HEK293T (cell line): ENCODE measurements around the gene MORC1.

Experiments
- CTCF ChIA-PET: fragments of 350-600 bp; formaldehyde crosslinking; extraction: SDS; loops from one replicate; lab custom pipeline; 2021; ENCODE audit warnings: antibody characterized with exemption, inconsistent platforms; lab: Yijun Ruan, JAX
- POLR2A ChIA-PET: fragments of 350-600 bp; formaldehyde crosslinking; extraction: SDS; loops from one replicate; lab custom pipeline; 2020; ENCODE audit warnings: antibody characterized with exemption, inconsistent platforms; lab: Yijun Ruan, JAX
- DNase-seq: peaks from one replicate; pipeline ENCODE4 v3.0.0; 2012; ENCODE audit warnings: mixed read lengths; ENCODE audit errors: extremely low spot score
- ARNT ChIP-seq: fragments of 450-650 bp; IDR thresholded peaks from 2 replicates; pipeline ENCODE4 v1.6.1; 2017; ENCODE audit warnings: mild to moderate bottlenecking
- BHLHE40 ChIP-seq: fragments of 450-650 bp; IDR thresholded peaks from 2 replicates; pipeline ENCODE4 v1.6.1; 2016; ENCODE audit warnings: mild to moderate bottlenecking, moderate library complexity, borderline replicate concordance
- CTBP1 ChIP-seq: fragments of 450-650 bp; IDR thresholded peaks from 2 replicates; pipeline ENCODE4 v1.6.1; 2016; ENCODE audit warnings: borderline replicate concordance
- ELF4 ChIP-seq: fragments of 450-650 bp; IDR thresholded peaks from 2 replicates; pipeline ENCODE4 v1.6.1; 2017; ENCODE audit warnings: antibody characterized with exemption
- FOXA1 ChIP-seq: fragments of 450-650 bp; IDR thresholded peaks from 2 replicates; pipeline ENCODE4 v1.6.1; 2016; ENCODE audit warnings: mild to moderate bottlenecking
- FOXK2 ChIP-seq: fragments of 450-650 bp; IDR thresholded peaks from 2 replicates; pipeline ENCODE4 v1.6.1; 2016; ENCODE audit warnings: mild to moderate bottlenecking
- FOXM1 ChIP-seq: fragments of 450-650 bp; IDR thresholded peaks from 2 replicates; pipeline ENCODE4 v1.6.1; 2017; ENCODE audit warnings: mild to moderate bottlenecking, borderline replicate concordance
- HDGF ChIP-seq: fragments of 450-650 bp; IDR thresholded peaks from 2 replicates; pipeline ENCODE4 v1.6.1; 2017; ENCODE audit warnings: antibody characterized with exemption, borderline replicate concordance
- L3MBTL2 ChIP-seq: fragments of 450-650 bp; conservative IDR thresholded peaks from 2 replicates; pipeline ENCODE4 v1.6.1; 2016; ENCODE audit warnings: mild to moderate bottlenecking
- LEF1 ChIP-seq: fragments of 450-650 bp; IDR thresholded peaks from 2 replicates; pipeline ENCODE4 v1.6.1; 2017; ENCODE audit warnings: mild to moderate bottlenecking, borderline replicate concordance
- NFRKB ChIP-seq: fragments of 450-650 bp; IDR thresholded peaks from 2 replicates; pipeline ENCODE4 v1.6.1; 2016; ENCODE audit warnings: mild to moderate bottlenecking, moderate library complexity
- SP1 ChIP-seq: fragments of 450-650 bp; IDR thresholded peaks from 2 replicates; pipeline ENCODE4 v1.6.1; 2017
- SUZ12 ChIP-seq: fragments of 450-650 bp; IDR thresholded peaks from 2 replicates; pipeline ENCODE4 v1.6.1; 2016; ENCODE audit warnings: mild to moderate bottlenecking
- TARDBP ChIP-seq: fragments of 450-650 bp; IDR thresholded peaks from 2 replicates; pipeline ENCODE4 v1.6.1; 2016
- ZNF384 ChIP-seq: fragments of 450-650 bp; IDR thresholded peaks from 2 replicates; pipeline ENCODE4 v1.6.1; 2016
- TF ChIP-seq, protein P1 (sequence below): fragments of 450-650 bp; IDR thresholded peaks from 2 replicates; pipeline ENCODE4 v1.6.1; 2016

MORC1 gene

DNA sequence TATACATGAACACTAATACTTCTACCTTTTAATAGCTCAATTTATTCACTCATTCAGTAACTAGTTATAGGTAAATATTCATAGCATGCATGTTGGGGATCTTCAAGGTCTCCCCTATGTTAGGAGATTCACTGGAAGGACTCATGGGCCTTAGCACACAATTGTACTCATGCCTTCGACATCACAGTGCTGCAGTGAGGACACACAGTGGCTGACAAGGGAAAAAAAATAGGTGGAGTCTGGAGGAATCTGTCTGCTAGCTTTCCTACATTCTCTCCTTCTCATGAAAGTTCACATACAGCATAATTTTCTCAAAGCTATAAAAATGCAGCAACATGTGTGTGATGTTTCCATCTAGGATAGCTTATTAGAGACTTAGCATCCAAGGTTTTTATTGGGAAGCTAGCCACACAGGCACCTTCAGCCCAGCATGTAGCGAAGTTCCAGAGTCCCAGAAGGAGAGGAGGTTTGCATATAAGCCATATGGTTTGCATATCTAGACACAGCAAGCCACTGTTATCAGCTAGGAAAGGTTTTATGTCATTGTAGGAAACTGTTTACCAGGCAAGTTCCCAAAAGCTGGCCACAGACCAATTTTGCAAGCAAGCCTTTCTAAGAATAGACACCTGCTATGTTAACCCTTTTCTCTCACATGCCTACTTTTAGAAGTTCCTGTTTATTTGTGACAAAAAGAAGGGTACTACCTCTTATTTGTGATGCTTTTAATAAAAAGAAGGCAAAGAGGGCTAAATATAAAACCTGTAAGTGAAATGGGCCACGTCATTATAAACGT, 46.4 kb downstream of the MORC1 start:
- ChIA-PET POLR2A (no interaction called here), CTCF (interaction anchor here (0.8 kb wide), 1 partner anchor 9 kb away, joined by 3 read pairs; no protein-coding TSS in a partner anchor)
- no peak for DNase-seq
- TF ChIP-seq ARNT: no peak
- no peak for TF ChIP-seq HDGF
- no peak for TF ChIP-seq SUZ12
- no peak for TF ChIP-seq ELF4
- no peak for TF ChIP-seq BHLHE40
- TF ChIP-seq, protein P1, sequence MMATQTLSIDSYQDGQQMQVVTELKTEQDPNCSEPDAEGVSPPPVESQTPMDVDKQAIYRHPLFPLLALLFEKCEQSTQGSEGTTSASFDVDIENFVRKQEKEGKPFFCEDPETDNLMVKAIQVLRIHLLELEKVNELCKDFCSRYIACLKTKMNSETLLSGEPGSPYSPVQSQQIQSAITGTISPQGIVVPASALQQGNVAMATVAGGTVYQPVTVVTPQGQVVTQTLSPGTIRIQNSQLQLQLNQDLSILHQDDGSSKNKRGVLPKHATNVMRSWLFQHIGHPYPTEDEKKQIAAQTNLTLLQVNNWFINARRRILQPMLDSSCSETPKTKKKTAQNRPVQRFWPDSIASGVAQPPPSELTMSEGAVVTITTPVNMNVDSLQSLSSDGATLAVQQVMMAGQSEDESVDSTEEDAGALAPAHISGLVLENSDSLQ: no peak
- no peak for TF ChIP-seq NFRKB
- no peak for TF ChIP-seq L3MBTL2
- TF ChIP-seq LEF1: no peak
- TF ChIP-seq FOXM1: no peak
- TF ChIP-seq FOXK2: no peak
- TF ChIP-seq SP1: no peak
- TF ChIP-seq ZNF384: no peak
- TF ChIP-seq TARDBP: no peak
- TF ChIP-seq CTBP1: no peak
- TF ChIP-seq FOXA1: no peak

DNA sequence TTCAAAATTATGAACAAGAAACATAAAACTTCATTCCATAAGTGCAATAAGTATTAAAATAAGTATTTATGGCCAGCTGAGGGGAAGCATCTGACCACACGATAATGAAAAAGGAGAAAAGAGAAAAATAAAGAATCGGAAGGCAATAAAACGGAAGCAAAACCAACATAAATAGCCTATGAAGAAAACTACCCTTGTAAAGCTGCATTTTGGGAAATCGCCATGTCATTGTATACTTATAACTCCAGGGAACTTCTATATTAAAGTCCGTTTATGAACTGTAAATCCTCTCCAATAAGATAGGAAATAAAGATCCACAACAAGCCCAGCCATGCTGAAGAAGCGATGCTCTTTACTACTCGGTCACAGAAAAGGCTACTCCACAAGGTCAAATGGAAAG, 47.7 kb downstream of the MORC1 start:
- ChIA-PET CTCF (no interaction called here), POLR2A (no interaction called here)
- TF ChIP-seq FOXK2: no peak
- no peak for TF ChIP-seq TARDBP
- TF ChIP-seq FOXA1: no peak
- TF ChIP-seq, protein P1: no peak
- TF ChIP-seq CTBP1: no peak
- no peak for TF ChIP-seq HDGF
- TF ChIP-seq ARNT: no peak
- TF ChIP-seq L3MBTL2: no peak
- TF ChIP-seq LEF1: no peak
- no peak for TF ChIP-seq SP1
- DNase-seq: no peak

DNA sequence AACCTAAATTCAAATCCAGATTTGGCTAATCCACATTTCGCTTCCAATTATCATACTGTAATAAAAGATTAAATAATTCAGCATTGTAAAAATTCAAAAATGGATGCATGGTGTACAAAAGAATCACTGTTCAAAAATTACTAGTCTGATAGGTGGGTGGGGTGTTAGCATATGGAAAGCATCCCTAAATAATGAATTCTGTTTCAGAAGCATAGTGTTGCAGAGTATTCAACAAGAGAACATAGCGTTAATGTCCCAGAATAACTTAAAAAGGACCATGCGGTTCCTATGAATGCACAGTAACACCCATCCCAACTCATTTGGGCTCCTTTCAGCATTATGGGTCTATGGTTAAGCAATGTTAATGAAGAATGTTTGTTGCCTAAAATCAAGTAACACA, 51.1 kb downstream of the MORC1 start:
- ChIA-PET POLR2A (no interaction called here), CTCF (no interaction called here)
- TF ChIP-seq, protein P1: no peak
- TF ChIP-seq FOXK2: no peak
- no peak for TF ChIP-seq BHLHE40
- no peak for TF ChIP-seq TARDBP
- TF ChIP-seq L3MBTL2: no peak
- no peak for TF ChIP-seq SUZ12
- no peak for TF ChIP-seq CTBP1
- TF ChIP-seq LEF1: no peak
- TF ChIP-seq FOXA1: no peak
- TF ChIP-seq SP1: no peak
- no peak for DNase-seq

DNA sequence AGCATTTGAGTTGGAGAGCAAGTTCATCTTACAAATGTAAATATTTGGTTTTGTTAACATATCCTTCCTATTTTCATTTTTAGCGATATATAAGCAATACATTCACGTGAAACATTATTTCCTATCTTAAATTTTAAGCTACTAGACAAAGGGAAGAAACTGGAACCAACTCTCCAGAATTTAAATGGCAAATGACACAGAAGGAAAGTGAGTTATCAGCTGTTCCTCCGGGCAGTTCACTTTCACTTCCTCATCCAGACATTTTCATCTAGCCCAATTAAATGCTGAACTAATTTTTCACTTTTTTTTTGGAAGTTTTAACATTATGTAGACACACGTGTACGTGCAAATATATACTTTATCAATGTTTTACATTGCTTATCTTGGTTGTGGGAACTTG, 58.7 kb downstream of the MORC1 start:
- ChIA-PET POLR2A (no interaction called here), CTCF (interaction anchor here (0.6 kb wide), 1 partner anchor 24 kb away, joined by 4 read pairs; no protein-coding TSS in a partner anchor)
- TF ChIP-seq, protein P1: no peak
- TF ChIP-seq ARNT (no peak), CTBP1 (no peak), TARDBP (no peak), L3MBTL2 (no peak), FOXK2 (no peak), LEF1 (no peak), FOXM1 (no peak), SP1 (no peak)
- DNase-seq: no peak

DNA sequence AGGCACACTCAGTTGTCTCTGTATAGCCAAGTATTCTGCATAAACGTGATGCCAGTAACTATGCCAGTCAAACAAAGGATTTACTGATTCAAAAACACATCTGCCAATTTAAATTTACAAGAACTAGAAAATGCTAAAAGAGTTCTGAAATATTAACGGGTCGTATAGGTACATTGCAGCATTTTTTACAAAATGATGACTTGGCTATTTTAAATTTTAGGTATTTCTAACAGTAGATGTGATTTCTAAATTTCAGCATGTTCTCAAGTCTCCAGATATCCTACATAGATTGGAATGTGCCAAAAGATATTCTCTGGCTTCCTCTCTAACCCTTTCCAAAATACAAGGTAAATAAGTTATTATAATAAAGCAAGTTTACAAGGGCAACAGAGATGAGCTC, 60.3 kb downstream of the MORC1 start:
- TF ChIP-seq ELF4 (no peak), ZNF384 (no peak)
- CTCF ChIA-PET: no interaction called here
- POLR2A ChIA-PET: no interaction called here
- no peak for DNase-seq

DNA sequence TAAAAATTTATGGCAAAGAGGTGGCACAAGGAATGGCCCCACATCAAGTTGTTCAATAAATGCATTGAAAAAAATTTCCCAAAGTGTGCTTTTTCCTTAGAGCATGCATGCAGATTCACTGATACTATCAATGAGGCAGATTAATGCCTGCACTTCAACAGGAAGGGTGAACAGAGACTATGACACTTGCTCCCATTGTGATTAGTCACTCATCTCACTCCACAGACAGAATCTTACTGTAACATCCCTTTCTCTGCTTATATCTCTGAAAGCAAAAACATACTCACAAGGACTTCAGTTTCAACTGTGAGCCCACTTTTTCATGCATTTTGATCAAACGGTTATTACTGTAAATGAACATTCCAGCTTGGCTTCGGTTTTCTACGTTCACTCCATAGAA, 60.9 kb downstream of the MORC1 start:
- POLR2A ChIA-PET: no interaction called here
- CTCF ChIA-PET: no interaction called here
- DNase-seq: no peak
- no peak for TF ChIP-seq NFRKB
- TF ChIP-seq FOXA1: no peak
- no peak for TF ChIP-seq CTBP1
- TF ChIP-seq SP1: no peak
- TF ChIP-seq BHLHE40: no peak
- no peak for TF ChIP-seq FOXK2
- TF ChIP-seq, protein P1: no peak
- TF ChIP-seq HDGF: no peak
- TF ChIP-seq FOXM1: no peak
- no peak for TF ChIP-seq ZNF384
- TF ChIP-seq TARDBP: no peak
- no peak for TF ChIP-seq SUZ12
